HCEC 1CT (cell line): ENCODE results near the gene LRRC58.
A peak's percentile ranks its signal among the peaks of the same experiment; 100 is the strongest.
"Not testable (repeated sequence)": the region's sequence is repeated elsewhere in the genome, so short reads cannot be mapped to it uniquely, and the experiment has no call there.

Experiments used
- DNase-seq: peaks from one replicate; pipeline ENCODE4 v3.0.0-alpha.2; 2017

Gene LRRC58

GRCh38 chr3:120338517-120338916 is 10.6 kb downstream of the LRRC58 start:
- no peak for DNase-seq

DNA sequence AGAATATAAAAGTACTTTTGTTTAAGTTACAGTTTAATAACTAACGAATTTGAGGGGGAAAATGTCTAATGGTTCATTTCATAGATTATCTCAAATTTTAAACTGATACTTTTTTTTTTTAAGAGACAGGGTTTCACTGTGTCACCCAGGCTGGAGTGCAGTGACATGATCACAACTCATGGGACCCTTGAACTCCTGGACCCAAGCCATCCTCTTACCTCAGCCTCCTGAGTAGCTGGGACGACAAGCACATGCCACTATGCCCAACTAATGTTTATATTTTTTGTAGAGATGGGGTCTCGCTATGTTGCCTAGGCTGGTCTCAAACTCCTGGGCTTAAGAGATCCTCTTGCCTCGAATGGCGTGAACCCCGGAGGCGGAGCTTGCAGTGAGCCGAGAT is 16.5 kb downstream of the LRRC58 start:
- no peak for DNase-seq

GRCh38 chr3:120331076-120331475 is 18.1 kb downstream of the LRRC58 start:
- DNase-seq = no peak

DNA sequence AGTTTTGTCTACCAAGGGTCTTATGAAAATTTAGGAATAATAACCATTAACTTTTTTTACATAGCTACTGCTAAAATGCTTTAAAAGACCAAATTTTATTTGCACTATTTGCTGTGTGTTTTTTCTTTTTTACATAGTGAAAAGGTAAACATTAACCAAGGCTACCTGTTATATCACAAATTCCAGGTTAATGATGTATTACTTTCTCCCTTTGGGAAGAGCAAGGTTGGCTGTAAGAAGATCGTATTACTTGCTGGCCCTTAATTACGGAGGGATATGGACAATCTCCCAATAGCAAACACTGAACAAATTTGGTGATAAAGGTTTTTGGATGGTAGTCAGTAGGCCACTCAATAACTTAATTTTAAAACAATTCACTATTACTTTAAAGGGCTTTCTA is 22.4 kb downstream of the LRRC58 start:
- no peak for DNase-seq

GRCh38 chr3:120324190-120324589 is 25.0 kb downstream of the LRRC58 start:
- DNase-seq = peak; percentile 5

DNA sequence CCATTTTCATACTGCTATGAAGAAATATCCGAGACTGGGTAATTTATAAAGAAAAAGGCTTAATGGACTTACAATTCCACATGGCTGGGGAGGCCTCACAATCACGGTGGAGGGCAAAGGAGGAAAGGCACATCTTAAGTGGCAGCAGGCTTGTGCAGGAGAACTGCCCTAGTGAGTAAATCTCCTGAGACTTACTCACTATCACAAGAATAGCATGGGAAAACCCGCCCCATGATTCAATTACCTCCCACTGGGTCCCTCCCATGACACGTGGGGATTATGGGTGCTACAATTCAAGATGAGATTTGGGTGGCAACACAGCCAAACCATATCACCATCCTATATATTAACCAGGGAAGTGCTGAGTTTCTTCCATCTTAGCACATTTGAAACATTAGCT is 25.4 kb downstream of the LRRC58 start:
- DNase-seq = not testable (repeated sequence)

DNA sequence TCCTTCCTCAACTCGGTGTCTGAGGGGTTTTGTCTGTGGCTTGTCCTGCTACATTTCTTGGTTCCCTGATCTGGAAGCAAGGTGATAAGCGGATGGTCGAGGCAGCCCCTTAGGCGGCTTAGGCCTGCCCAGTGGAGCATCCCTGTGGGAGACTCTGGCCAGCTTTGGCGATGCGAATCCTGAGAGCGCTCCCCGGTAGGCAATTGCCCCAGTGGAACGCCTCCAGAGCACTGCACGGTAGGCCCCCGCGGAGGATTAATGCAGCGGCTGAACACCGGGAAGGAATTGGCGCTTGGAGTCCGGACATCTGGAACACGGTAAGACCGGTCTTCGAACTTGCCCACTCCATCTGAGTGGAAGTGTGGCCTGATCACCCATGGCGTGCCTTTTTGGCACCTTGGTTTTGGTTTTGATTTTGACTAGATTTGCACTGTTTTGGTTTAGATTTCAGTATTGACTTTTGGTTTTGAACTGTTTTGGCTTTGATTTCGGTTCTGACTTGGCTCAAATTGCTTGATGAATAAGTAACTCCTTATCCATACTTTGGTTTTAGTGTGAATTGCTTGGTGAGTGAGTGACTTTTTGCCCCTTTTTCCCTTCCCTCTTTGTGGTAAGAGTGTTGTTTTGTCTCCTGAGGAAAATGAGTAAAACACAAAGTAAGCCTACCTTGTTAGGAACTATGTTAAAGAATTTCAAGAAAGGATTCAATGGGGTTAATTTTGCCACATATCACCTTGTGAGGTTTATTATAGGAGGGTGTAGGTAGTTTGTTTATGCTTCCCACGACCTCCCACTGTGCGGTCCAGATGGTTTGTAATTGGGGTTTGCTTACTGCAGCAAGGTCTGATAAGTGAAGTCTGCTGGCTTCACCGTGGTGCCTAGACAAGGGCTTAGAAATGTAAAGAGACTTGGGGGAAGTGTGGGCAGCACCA is 37.0 kb downstream of the LRRC58 start:
- no peak for DNase-seq

DNA sequence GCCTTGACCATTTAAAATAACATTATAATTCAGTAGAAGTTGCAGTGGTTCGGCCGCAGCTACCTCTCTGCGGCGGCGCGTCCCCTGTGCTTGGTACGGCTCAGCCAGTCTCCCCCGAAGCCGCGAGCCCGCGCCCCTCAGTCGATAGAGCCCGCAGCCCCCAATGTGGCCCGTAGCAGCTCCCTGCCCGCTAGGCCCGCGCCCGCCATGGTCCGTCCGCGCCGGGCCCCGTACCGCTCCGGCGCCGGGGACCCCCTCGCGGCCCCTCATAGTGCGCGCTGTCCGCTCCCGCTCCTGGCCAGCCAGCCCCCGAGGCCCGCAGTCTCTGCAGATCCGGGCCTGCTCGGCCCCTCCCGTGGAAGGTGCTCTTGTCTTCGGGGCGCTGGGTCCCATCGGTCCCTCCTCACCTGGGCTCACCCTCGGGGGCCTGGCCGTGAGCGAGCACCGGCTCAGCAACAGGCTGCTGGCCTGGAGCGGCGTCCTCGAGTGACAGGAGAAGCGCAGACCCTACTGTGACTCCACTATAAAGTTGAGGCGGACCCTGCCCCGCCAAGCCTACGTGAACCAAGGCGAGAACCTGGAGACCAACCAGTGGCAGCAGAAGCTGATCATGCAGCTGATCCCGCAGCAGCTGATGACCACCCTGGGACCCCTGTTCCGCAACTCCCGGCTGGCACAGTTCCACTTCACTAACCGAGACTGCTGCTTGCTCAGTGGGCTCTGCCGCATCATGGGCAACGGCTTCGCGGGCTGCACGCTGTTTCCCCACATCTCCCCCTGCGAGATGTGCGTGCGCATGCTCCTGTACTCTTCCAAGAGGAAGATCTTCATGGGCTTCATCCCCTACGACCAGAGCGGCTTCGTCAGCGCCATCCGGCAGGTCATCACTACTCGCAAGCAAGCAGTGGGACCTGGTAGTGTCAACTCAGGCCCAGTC is 42.4 kb downstream of the LRRC58 start:
- DNase-seq = no peak

DNA sequence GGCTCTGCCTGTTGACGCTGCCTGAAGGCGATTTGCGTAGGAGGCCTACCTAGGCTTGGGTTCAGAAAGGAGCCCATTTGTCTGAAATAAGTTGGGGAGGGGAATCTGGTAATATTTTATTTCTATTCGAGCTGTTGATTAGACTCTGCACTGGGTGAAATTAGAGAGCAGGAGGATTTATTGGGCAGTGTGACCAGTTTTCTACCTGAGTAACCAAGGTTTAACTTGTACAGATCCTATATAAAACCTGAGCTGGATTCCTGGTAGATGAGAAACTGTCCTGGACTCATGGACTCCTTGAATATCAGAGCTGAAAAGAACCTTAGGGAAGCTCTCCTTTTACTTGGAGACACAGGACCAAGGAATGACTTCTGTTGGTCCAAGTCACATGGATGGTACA is 44.5 kb downstream of the LRRC58 start:
- DNase-seq = no peak

DNA sequence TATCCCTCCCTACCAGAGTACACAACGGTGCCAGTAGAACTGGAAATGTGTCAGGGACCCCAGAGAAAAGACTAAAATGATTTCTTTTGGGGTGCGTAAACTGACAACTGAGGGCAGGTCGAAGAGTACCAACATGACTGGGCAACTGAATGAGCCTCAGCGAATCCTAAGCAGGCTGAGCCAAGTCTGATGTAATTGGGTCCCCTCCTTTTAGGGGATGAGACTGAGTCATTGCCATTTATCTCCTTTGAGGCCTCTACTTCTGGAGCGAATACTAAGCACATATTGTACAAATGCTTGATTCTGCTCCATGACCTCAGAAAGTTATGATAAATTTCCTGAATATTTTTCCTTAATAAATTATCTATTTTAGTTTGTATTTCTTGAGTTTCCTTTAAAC is 46.8 kb downstream of the LRRC58 start:
- DNase-seq = no peak

DNA sequence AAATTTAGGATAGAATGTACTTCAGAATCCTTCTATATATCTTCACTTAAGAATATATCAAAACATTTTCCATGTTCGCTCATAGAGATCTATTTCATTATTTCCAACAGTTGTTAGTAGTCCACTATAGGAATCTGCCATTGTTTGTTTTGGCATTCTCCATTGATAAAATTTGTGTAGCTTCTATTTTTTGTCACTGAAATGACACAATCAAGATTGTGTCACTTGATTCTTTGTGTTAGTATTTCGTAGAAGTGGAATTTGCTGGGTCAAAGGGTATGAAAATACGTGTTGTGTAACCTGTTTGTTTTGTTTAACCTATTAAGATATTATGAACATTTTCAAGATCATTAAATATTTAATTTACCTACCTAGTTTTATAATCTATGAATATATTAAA is 48.2 kb downstream of the LRRC58 start:
- no peak for DNase-seq

DNA sequence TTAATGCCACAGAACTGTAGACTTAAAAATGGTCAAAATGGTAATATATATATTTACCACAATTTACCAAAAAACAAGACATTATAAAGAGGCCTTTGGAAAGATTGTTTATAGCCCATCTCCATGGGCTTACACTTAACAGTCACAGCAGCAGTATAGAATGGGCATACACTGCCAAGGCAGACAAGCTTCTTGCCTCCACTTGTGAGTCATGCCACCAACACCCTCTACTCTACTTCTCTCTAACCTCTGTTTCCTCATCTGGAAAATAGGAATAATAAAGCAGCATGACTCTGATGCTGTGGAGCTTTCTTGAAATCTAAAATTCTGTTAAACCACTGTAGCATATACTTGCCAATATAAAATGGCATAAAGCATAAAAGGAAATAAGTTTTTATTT is 49.8 kb downstream of the LRRC58 start:
- no peak for DNase-seq

DNA sequence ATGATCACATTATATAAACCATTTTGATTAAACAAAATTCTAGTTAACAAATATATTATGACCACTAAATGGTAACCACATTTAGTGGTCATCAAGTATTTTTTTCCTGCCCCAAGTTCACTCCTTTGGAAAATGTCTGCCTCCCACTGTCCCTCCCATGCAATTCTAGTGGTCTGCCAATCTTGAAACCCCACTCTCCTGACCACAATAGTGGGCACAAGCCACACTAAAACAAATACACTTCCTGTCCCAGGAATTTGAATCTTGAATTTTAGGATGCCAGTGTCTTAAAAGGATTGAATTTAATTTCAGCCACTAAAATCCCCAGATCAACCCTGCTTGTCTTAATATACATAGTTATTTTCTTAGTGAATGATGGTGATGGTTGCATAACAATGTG is 50.2 kb downstream of the LRRC58 start:
- DNase-seq = no peak

- DNase-seq = not testable (repeated sequence)
These were observed 57.6 kb downstream of the LRRC58 start for GRCh38 chr3:120291552-120291951.

GRCh38 chr3:120289636-120290035 is 59.5 kb downstream of the LRRC58 start:
- DNase-seq = no peak

- DNase-seq = no peak
These were observed 62.7 kb downstream of the LRRC58 start for GRCh38 chr3:120286465-120286864.

- DNase-seq = no peak
These were observed 63.7 kb downstream of the LRRC58 start for GRCh38 chr3:120285508-120285841.

DNA sequence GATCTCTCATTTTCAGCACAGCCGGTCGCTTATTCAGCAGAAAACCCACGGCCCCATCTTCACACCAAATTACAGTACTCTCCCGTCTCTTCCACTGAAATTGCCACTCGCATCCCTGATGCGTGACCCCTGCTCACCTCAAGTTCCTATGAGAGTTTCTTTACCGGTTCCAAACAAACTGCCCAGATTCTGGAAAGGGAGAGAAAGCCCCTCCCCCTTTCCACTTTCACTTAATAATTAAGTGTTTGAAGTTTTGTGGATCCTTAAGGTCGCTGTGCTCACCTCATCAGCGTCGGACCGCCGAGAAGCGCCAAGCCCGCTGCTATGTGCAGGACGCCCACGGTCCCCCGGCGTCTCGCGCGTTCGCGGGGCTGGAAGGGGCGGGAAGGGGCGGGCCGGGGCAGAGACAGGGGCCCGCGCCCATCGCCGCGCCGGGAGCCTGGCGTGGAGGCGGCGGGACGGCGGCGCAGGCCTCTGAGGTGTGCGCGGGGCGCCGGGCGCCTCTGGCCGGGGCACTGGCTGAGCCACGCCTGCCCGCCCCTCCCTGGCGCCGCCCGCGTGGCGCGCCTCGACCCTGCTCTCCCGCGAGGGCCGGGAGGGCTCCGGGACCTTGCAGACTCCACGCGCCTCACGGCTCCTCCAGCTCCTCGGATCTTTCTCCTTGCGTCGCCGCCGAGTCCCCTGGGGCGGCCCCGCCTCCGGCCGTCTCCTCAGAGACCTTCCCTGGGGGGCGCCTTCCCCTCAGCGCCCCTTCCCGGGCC is 64.2 kb downstream of the LRRC58 start, which contains the start of gene GPR156:
Gene GPR156, minus strand, starts transcription at position 476 of the 761 bp plus-strand sequence. CDS start 41,124 bp downstream, outside the sequence.
- DNase-seq = no peak

- DNase-seq = no peak
These were observed 67.9 kb downstream of the LRRC58 start for GRCh38 chr3:120281261-120281660.

DNA sequence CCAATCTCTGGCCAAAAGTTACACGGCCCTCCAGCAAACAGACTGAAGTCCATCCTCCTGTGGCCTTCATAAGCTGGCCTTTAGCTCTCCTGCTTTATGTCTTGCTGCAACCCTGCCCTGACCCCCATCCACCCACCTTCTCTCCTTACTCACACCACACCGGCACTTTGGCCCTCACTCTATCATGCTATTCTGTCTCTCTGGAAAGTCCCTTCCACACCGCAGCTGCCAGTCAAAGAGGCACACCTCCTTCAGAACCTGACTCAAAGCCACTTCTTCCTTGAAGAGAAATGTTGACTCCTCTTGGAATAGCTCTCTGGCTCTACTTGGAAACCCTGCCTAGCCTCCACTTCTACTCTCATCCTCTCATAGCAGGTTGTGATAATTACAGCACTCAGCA is 68.6 kb downstream of the LRRC58 start:
- DNase-seq = no peak

DNA sequence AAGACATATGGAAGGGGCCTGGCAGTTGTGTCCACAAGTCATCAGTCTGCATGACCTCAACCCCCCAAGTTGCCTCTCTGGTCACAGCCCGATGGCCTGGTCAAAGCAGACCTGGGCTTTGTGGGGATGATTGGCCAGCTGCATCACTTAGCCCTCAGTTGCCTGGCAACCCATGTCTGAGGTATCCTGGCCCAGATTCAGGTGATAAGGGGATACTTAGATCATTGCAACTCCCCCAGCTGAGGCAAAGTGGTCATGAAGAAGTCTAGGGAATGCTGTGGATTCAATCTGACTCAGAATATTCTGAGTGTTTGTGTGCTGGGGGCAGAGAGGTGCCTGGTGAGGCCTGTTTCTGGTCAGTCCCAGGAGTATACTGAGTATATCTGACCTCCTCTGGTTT is 69.1 kb downstream of the LRRC58 start:
- no peak for DNase-seq

GRCh38 chr3:120276767-120277166 is 72.4 kb downstream of the LRRC58 start:
- peak; percentile 5 for DNase-seq

- DNase-seq = no peak
These were observed 73.5 kb downstream of the LRRC58 start for GRCh38 chr3:120275618-120276017.
